Ovary (tissue), 9 donors: Measurements from ENCODE around the gene TSPAN1. TPM values are rescaled to one million over a fixed set of nuclear protein-coding genes. Genes with fewer than 3 reads are reported as not detected.

Experiments used
- DNase-seq, 5 donors: peaks; one replicate each; pipeline ENCODE4 v3.0.0-alpha.2; 2019 to 2020
- H3K27ac ChIP-seq, 2 donors: fragments of 200-600 bp; one replicate each; pipeline versions ENCODE4 v1.5.1 to v1.8.0; 2019 to 2022
- H3K27me3 ChIP-seq: fragments of 200-600 bp; one replicate; pipeline ENCODE4 v1.8.0; 2022
- H3K36me3 ChIP-seq: fragments of 200-600 bp; sonication (generic); one replicate; pipeline ENCODE4 v1.5.1; 2019
- H3K4me1 ChIP-seq: one replicate; pipeline ENCODE4 v1.8.1; 2013; ENCODE audit warnings: mild to moderate bottlenecking, moderate library complexity; ENCODE audit not compliant: insufficient read depth
- H3K4me3 ChIP-seq: fragments of 200-600 bp; sonication (generic); one replicate; pipeline ENCODE4 v1.5.1; 2017
- H3K9me3 ChIP-seq, 2 donors: fragments of 200-600 bp in 1 of 2; sonication (generic) in 1 of 2; one replicate each; pipeline versions ENCODE4 v1.5.1 to v1.8.1; 2013 to 2019; ENCODE audit warnings: mild to moderate bottlenecking in 1 of 2, moderate library complexity in 1 of 2
- EP300 ChIP-seq: sonication (generic); formaldehyde crosslinking; IDR thresholded peaks from one replicate; pipeline ENCODE4 v1.6.1; 2017; ENCODE audit warnings: antibody characterized with exemption
- POLR2A ChIP-seq: fragments of 450-650 bp; IDR thresholded peaks from one replicate; pipeline ENCODE4 v1.6.1; 2017; ENCODE audit warnings: antibody characterized with exemption, mild to moderate bottlenecking, moderate library complexity
- WGBS, 3 donors: extraction: QIAGEN DNeasy Blood & Tissue Kit in 1 of 3; methylation state at CpG; one replicate each; pipeline versions ENCODE4 v1.1.5 to v1.1.7; 2013 to 2017; 5-methylcytosine and 5-hydroxymethylcytosine counted together
- intact Hi-C, 4 donors: fragments of 100-400 bp; cut with DNase I; formaldehyde crosslinking; loops; one replicate each; pipeline versions ENCODE4 v1.11.0 to v1.15.1; 2022 to 2023
- polyA plus RNA-seq, 2 donors: library from polyadenylated mRNA; stranded (reverse); fragments of 200-250 nt in 1 of 2; fragments of 350-450 nt in 1 of 2; fragmentation: Illumina TruSeq in 1 of 2; extraction: RNeasy Lipid Tissue Mini Kit (QIAGEN cat#74804) in 1 of 2; gene quantifications; one replicate each; pipeline ENCODE4 v1.2.3, GENCODE V29; 2013 to 2014
- total RNA-seq, 7 donors: library from RNA; depleted of rRNA in 2 of 7; stranded (reverse); fragments of >200 nt in 2 of 7; fragmentation: NEBNext Ultra II Directional in 3 of 7; extraction: Animal tissue kit (Norgen Biotek cat#: 25700) in 3 of 7; gene quantifications; one replicate each; pipeline versions ENCODE4 v1.1.0 to v1.2.4, GENCODE V29; 2016 to 2023
- TF ChIP-seq, protein P1 (sequence below), 3 donors: fragments of 450-650 bp in 2 of 3; fragments of 200-600 bp in 1 of 3; IDR thresholded peaks; one replicate each; pipeline versions ENCODE4 v1.5.1 to v1.8.0; 2016 to 2022; ENCODE audit warnings: antibody characterized with exemption in 3 of 3, mild to moderate bottlenecking in 1 of 3
- donor health status: DM: no; HTN: no; CAD: no; lungs with moderate emphysema.
- donor health status: DM: no; HTN: no; CAD: no.
- donor health status: Bipolar disorder and iron deficiency.
- donor health status: DM: yes; HTN: yes; CAD: no.
- donor health status: DM: no; HTN: no; CAD: no.
- donor health status: DM: yes; HTN: yes; CAD: no.

TSPAN1 gene
- total and polyA plus RNA-seq, 9 donors = 0.18 to 26.9 (median 2.8) TPM

DNA sequence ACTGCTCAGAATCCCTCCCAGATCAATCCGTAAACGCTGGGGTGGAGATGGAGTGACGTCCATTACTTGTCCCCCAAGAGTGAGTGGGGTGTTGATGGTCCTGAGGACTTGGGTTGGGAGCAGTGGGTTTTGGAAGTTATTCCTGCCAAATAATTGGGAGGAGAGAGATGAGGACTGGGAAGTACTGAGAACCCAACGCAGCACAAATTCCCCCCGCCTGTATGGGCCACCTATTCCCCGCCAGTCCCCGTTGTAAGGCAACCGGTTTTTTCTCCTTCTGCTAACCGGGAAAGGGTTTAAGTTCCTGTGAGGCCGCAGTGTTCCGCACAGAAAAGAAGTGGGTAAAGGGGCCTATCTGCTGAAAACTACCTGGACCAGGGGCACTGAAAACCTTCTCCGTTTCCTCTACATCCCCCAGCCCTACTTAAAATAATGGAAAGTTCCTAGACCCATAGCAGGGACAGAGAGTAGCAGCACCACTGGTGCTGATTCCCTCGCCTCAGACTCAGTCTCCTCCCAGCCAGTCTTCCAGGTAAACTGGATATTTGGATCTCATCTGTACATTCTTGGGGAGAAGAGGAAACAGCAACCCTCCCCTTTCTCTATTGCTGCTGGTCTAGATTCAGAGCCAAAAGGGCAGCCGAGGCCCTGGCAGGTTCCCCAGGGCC lies 29.0 kb downstream of the TSPAN1 start:
- Histone ChIP-seq H3K27ac (peak overlapping the region; percentile 73 to 79), H3K4me1 (no peaks in the 10 kb centered on the region), H3K4me3 (peak overlapping the region; percentile 93), H3K36me3 (no peaks in the 10 kb centered on the region), H3K9me3 (no peaks in the 10 kb centered on the region), H3K27me3 (no peaks in the 10 kb centered on the region)
- no peak for TF ChIP-seq EP300
- TF ChIP-seq, protein P1, sequence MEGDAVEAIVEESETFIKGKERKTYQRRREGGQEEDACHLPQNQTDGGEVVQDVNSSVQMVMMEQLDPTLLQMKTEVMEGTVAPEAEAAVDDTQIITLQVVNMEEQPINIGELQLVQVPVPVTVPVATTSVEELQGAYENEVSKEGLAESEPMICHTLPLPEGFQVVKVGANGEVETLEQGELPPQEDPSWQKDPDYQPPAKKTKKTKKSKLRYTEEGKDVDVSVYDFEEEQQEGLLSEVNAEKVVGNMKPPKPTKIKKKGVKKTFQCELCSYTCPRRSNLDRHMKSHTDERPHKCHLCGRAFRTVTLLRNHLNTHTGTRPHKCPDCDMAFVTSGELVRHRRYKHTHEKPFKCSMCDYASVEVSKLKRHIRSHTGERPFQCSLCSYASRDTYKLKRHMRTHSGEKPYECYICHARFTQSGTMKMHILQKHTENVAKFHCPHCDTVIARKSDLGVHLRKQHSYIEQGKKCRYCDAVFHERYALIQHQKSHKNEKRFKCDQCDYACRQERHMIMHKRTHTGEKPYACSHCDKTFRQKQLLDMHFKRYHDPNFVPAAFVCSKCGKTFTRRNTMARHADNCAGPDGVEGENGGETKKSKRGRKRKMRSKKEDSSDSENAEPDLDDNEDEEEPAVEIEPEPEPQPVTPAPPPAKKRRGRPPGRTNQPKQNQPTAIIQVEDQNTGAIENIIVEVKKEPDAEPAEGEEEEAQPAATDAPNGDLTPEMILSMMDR (IDR thresholded peaks at IDR 0.05) = no peak
- TF ChIP-seq POLR2A = no peak
- intact Hi-C loops = no loop called here
- DNase-seq = no peak
- 5 to 6% (median 6%) methylated on average over 14 of the region's 14 CpGs for WGBS, 3 donors

- H3K27ac ChIP-seq = peak overlapping the region; percentile 73 to 79
- no peaks in the 10 kb centered on the region for H3K36me3 ChIP-seq
- 29 to 33% (median 30%) methylated on average over 5 of the region's 5 CpGs for WGBS, 3 donors
- peak overlapping the region; percentile 93 for H3K4me3 ChIP-seq
- intact Hi-C loops = no loop called here
- H3K4me1 ChIP-seq = no peaks in the 10 kb centered on the region
- H3K9me3 ChIP-seq = no peaks in the 10 kb centered on the region
- TF ChIP-seq POLR2A (no peak), EP300 (no peak)
- TF ChIP-seq, protein P1 (IDR thresholded peaks at IDR 0.05) = no peak
- no peak for DNase-seq
- no peaks in the 10 kb centered on the region for H3K27me3 ChIP-seq
These were observed 29.5 kb downstream of the TSPAN1 start for GRCh38 chr1:46204406-46204742.

GRCh38 chr1:46205141-46205540 lies 30.3 kb downstream of the TSPAN1 start:
- Histone ChIP-seq H3K27me3 (no peaks in the 10 kb centered on the region), H3K27ac (no peak overlapping the region), H3K9me3 (no peaks in the 10 kb centered on the region), H3K4me1 (no peaks in the 10 kb centered on the region), H3K4me3 (no peak overlapping the region), H3K36me3 (no peaks in the 10 kb centered on the region)
- no peak for DNase-seq
- 68 to 78% (median 74%) methylated on average over 3 of the region's 3 CpGs for WGBS, 3 donors
- intact Hi-C loops = no loop called here
- TF ChIP-seq, protein P1 (IDR thresholded peaks at IDR 0.05) = no peak
- TF ChIP-seq POLR2A (no peak), EP300 (no peak)

DNA sequence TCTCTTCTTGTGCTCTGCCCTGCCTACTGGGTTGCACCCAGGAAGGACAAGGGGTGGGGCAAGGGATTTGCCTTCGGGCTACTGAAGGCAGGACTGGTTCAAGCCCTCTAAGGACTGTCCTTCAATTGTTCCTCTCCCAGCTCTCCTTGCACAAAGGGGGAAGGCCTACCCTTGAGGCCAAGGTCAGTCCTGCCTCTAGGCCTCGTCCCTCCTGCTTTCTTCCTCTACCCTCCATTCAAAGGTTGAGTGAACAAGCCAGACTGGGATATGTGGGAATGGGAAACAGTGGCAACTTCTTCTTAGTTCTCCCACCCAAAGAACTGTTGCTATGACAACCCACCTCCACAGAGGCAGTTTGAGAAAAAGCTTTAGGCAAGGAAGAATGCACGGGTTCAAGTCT lies 30.9 kb downstream of the TSPAN1 start:
- Histone ChIP-seq H3K4me3 (no peak overlapping the region), H3K36me3 (no peaks in the 10 kb centered on the region), H3K27me3 (no peaks in the 10 kb centered on the region), H3K9me3 (no peaks in the 10 kb centered on the region), H3K27ac (no peak overlapping the region), H3K4me1 (no peaks in the 10 kb centered on the region)
- no peak for DNase-seq
- intact Hi-C loops = no loop called here
- TF ChIP-seq, protein P1 (IDR thresholded peaks at IDR 0.05) = no peak
- no peak for TF ChIP-seq POLR2A
- 16 to 43% (median 30%) methylated on average over 3 of the region's 3 CpGs for WGBS, 3 donors
